ENCODE results near the gene KRT79. TPM values are rescaled to one million over a fixed set of nuclear protein-coding genes. Genes with fewer than 3 reads are reported as not detected.

Gene KRT79
- total RNA-seq, 4 donors from 2014 or later: 0.46 to 2.8 (median 1.7) TPM; not detected in 1

DNA sequence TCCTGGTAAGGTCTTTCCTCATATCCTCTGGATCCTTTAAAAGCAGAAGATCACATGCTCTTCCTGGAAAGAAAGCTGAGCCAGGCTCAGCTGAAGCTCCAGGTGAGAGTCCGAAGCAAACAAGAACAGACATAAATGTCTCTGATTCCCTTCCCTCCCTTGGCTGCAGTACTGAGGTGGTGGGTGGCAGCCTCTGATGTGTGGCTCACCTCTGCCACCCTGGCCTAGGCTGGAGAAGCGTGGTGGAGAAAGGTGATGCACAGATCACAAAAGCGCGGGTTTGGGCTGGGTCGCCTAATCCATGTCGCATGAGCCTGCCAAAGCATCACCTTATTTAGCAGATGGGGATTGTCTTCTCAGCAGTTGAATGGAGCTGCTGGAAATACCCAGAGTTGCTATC lies 54.2 kb downstream of the KRT79 start:
- TF ChIP-seq, protein P1, sequence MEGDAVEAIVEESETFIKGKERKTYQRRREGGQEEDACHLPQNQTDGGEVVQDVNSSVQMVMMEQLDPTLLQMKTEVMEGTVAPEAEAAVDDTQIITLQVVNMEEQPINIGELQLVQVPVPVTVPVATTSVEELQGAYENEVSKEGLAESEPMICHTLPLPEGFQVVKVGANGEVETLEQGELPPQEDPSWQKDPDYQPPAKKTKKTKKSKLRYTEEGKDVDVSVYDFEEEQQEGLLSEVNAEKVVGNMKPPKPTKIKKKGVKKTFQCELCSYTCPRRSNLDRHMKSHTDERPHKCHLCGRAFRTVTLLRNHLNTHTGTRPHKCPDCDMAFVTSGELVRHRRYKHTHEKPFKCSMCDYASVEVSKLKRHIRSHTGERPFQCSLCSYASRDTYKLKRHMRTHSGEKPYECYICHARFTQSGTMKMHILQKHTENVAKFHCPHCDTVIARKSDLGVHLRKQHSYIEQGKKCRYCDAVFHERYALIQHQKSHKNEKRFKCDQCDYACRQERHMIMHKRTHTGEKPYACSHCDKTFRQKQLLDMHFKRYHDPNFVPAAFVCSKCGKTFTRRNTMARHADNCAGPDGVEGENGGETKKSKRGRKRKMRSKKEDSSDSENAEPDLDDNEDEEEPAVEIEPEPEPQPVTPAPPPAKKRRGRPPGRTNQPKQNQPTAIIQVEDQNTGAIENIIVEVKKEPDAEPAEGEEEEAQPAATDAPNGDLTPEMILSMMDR (IDR thresholded peaks at IDR 0.05): no peak
- ATAC-seq (ENCODE audit: low FRiP score) (no peak), DNase-seq (ENCODE audit: low spot score) (no peak)

DNA sequence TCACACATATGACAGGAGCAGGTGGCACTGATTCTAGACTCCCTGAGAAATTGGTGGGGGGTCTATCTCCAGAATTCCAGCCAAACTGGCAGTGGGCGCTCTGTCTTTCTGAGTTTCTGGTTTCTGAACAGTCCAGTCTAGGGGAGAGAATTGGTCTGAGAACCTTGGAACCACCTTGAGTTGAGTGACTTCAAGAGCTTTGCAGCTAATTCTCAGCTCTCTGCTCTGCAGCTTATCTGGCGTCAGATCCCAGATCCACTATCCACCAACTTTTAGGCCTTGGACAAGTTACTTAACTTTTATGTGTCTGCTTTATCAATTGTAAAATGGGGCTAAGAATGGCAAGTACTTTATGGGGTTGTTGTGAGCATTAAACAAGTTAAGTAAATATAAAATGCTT lies 55.3 kb downstream of the KRT79 start:
- ATAC-seq (ENCODE audit: low FRiP score) (no peak), DNase-seq (ENCODE audit: low spot score) (no peak)
- TF ChIP-seq, protein P1 (IDR thresholded peaks at IDR 0.05): no peak

DNA sequence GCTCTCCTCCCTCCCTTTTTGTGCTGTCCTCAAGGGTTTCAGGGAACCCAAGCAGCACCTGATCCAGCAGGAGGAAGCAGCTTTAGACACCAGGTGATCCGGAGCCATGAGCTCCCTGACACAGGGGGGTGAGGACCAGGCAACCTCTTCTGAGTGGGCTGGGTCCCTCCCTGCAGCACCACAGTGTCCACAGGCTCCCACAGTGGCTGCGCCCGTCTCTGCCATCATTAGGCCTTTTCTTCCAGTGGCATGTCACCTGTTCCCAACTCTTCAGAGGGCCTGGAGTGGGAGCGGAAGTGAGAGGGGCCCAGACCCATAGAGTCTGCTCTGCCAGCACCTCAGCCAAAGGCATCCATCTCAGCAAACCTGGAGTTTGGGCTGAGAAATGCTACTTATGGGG lies 56.5 kb downstream of the KRT79 start:
- TF ChIP-seq, protein P1 (IDR thresholded peaks at IDR 0.05): no peak
- ATAC-seq (ENCODE audit: low FRiP score) (no peak), DNase-seq (ENCODE audit: low spot score) (no peak)

DNA sequence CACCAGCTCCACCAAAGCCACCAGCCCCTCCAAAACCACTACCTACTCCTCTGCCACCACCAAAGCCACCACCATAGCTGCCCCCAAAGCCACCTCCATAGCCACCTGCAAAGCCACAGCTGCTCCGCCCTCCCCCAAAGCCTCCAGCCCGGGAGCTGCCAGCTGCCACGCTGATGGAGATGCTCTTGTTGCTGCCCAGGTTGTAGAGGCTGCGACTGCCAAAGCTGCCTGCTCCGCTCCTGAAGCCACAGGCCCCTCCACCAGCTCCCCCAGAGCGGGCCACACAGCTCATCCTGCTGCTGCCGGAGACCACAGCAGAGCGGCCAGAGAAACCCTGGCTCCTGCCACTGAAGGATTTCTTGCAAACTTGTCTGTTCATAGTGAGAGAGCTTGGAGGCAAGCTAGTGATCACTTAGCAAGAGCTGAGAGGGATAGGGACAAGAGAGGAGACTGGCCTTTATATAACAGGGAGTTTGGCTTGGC lies 57.2 kb downstream of the KRT79 start, which contains the start of gene KRT76:
TSS of gene KRT76 (minus strand) at position 433 of the 483 bp plus-strand sequence. CDS start at position 379, 54 bp downstream.
- TF ChIP-seq, protein P1 (IDR thresholded peaks at IDR 0.05): no peak
- no peak for DNase-seq (ENCODE audit: low spot score)
- ATAC-seq (ENCODE audit: low FRiP score): no peak

DNA sequence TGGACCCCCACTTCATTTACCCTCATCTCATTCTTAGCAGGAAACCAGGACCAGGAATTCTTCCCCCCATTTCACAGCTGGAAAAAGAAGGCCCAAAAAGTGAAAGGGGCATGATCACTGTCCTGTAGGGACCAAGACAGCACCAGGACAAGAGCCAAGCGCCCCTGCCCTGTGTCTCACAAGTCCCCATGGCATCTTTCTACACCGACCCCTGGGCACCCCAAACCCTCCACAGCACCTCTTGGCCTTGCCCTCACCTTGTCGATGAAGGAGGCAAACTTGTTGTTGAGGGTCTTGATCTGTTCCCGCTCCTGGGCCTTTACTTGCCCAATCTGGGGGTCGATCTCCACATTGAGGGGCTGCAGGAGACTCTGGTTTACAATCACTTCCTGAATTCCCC lies 57.7 kb downstream of the KRT79 start:
- ATAC-seq (ENCODE audit: low FRiP score) (no peak), DNase-seq (ENCODE audit: low spot score) (no peak)
- TF ChIP-seq, protein P1 (IDR thresholded peaks at IDR 0.05): no peak

DNA sequence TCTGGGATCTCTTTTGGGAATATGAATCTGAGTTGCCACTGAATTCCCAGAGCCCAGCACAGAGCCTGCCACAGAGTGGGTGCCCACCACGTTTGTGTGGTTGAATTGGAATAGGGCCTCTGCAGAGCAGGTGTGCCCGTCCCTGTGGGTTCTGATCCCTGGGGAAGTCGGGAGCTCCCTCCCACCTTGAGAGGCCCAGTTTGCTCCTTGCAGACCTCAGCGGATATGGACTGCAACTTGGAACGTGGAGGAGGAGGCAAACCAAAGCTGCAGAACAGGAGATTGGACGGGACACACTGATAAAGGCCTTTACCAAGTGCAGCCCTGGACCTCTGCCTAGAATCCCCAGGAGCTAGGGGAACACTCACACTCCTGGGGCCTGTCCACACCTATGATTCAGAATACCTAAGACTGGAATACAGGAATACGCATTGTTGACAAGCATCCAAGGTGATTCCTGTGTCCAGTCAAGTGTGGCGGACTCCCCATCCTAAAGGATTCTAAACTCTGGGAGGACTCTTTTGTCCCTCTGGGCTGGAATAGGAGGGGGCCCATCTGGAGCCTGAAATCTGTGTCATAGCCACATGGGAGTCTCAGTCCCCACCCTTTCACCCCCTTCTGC lies 59.4 kb downstream of the KRT79 start:
- no peak for DNase-seq (ENCODE audit: low spot score)
- no peak for ATAC-seq (ENCODE audit: low FRiP score)
- TF ChIP-seq, protein P1 (IDR thresholded peaks at IDR 0.05): no peak

DNA sequence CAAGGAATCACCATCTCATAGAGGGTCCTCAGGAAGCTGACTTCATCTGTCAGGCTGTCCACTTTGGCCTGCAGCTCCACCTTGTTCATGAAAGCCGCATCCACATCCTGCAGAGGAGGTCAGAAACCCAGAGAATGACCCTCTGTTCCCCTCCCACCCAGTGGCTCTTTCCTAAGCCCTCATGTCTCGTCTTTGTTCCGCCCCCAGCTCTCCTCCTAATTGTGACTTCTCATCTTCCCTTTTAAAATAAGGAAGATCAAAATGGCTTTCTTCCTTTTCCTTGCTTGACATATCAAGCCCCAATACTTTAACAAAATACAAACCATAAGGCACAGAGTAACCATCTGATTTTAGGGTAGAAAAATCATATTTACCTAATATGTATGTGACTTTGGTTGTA lies 61.3 kb downstream of the KRT79 start:
- ATAC-seq (ENCODE audit: low FRiP score) (no peak), DNase-seq (ENCODE audit: low spot score) (no peak)
- TF ChIP-seq, protein P1 (IDR thresholded peaks at IDR 0.05): no peak

All from omental fat pad (tissue), 4 donors.